ENCODE measurements around the gene ANKLE2. TPM values are rescaled to one million over a fixed set of nuclear protein-coding genes. Genes with fewer than 3 reads are reported as not detected.

ANKLE2 gene
- polyA plus RNA-seq, 1 donor (not counting 4 experiments of a cell fraction or from before 2014, with no cell fraction given), result 109 TPM

DNA sequence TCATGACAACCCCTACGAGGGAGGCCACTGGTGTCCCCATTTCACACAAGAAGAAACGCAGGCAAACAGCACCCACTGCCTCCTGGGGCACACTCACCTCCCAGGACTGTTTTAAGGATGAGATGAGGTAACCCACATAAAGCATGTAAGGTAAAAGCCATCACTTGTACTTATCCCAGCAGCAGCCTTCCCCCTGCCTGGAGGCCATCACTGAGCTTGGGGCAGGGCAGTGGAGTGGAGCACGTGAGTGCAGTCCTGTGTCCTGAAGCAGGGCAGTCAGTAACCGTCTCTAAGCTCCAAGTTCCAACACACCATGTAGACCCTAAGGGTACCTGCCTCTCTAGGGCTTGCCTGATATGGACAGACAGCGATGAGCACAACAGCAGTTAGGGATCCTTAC, 76.2 kb downstream of the ANKLE2 start:
- H3K4me1 ChIP-seq (ENCODE audit: control insufficient read depth, extremely low read depth, insufficient read depth, low read length), result no peaks in the 10 kb centered on the region
- H3K79me2 ChIP-seq (ENCODE audit: control insufficient read depth, insufficient read depth, low read length), result peaks cover 49% of the 10 kb centered on the region
- dilution Hi-C loops (cut with MboI; ENCODE audit: extremely low pct_ligation_motif_present, low sequenced_read_pairs), result no loop called here
- H3K9me3 ChIP-seq (ENCODE audit: control insufficient read depth, low read depth, low read length), result no peaks in the 10 kb centered on the region
- peaks cover 3% of the 10 kb centered on the region for H3K9me1 ChIP-seq (ENCODE audit: control insufficient read depth, extremely low read depth, insufficient read depth, low read length)
- no peak overlapping the region for H3K9ac ChIP-seq (ENCODE audit: control insufficient read depth, extremely low read depth, insufficient read depth, low read length)
- H4K20me1 ChIP-seq (ENCODE audit: control insufficient read depth, extremely low read depth, insufficient read depth, low read length), result no peaks in the 10 kb centered on the region
- TF ChIP-seq, protein P1, sequence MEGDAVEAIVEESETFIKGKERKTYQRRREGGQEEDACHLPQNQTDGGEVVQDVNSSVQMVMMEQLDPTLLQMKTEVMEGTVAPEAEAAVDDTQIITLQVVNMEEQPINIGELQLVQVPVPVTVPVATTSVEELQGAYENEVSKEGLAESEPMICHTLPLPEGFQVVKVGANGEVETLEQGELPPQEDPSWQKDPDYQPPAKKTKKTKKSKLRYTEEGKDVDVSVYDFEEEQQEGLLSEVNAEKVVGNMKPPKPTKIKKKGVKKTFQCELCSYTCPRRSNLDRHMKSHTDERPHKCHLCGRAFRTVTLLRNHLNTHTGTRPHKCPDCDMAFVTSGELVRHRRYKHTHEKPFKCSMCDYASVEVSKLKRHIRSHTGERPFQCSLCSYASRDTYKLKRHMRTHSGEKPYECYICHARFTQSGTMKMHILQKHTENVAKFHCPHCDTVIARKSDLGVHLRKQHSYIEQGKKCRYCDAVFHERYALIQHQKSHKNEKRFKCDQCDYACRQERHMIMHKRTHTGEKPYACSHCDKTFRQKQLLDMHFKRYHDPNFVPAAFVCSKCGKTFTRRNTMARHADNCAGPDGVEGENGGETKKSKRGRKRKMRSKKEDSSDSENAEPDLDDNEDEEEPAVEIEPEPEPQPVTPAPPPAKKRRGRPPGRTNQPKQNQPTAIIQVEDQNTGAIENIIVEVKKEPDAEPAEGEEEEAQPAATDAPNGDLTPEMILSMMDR (optimal IDR thresholded peaks at IDR 0.05 in 1 of 3, IDR thresholded peaks at IDR 0.05 in 1 of 3, conservative IDR thresholded peaks at IDR 0.05 in 1 of 3; ENCODE audit: extremely low read depth in 1 of 3, insufficient read depth in 2 of 3, low read length in 3 of 3), result no peak
- TF ChIP-seq EZH2 (IDR thresholded peaks at IDR 0.05; ENCODE audit: low read length), result no peak
- H2AFZ ChIP-seq (ENCODE audit: control insufficient read depth, low read length), result no peak overlapping the region
- DNase-seq (ENCODE audit: low read depth, low spot score) (no peak), FAIRE-seq (no peak)
- H3K4me2 ChIP-seq (ENCODE audit: control insufficient read depth, extremely low read depth, insufficient read depth, low read depth, low read length), result peak overlapping the region; percentile 27
- no peak overlapping the region for H3K4me3 ChIP-seq (ENCODE audit: control insufficient read depth in 2 of 3, extremely low read depth in 1 of 3, insufficient read depth in 2 of 3, low read depth in 1 of 3, low read length in 3 of 3)
- no peak overlapping the region for H3K27ac ChIP-seq (ENCODE audit: control insufficient read depth, insufficient read depth, low read length)
- H3K27me3 ChIP-seq (ENCODE audit: control insufficient read depth, extremely low read depth, insufficient read depth, low read length), result no peaks in the 10 kb centered on the region
- peaks cover 1 to 7% of the 10 kb centered on the region in 2 experiments for H3K36me3 ChIP-seq (ENCODE audit: control insufficient read depth in 2 of 2, extremely low read depth in 1 of 2, insufficient read depth in 2 of 2, low read length in 2 of 2)

GRCh38 chr12:132677492-132677891, 84.1 kb downstream of the ANKLE2 start:
- DNase-seq (ENCODE audit: low read depth, low spot score) (no peak), FAIRE-seq (no peak)
- H3K4me1 ChIP-seq (ENCODE audit: control insufficient read depth, extremely low read depth, insufficient read depth, low read length), result no peaks in the 10 kb centered on the region
- H3K9me3 ChIP-seq (ENCODE audit: control insufficient read depth, low read depth, low read length), result no peaks in the 10 kb centered on the region
- no peak overlapping the region for H3K4me2 ChIP-seq (ENCODE audit: control insufficient read depth, extremely low read depth, insufficient read depth, low read depth, low read length)
- H3K9ac ChIP-seq (ENCODE audit: control insufficient read depth, extremely low read depth, insufficient read depth, low read length), result no peak overlapping the region
- no peak overlapping the region for H2AFZ ChIP-seq (ENCODE audit: control insufficient read depth, low read length)
- no peak for TF ChIP-seq EZH2 (IDR thresholded peaks at IDR 0.05; ENCODE audit: low read length)
- TF ChIP-seq, protein P1 (optimal IDR thresholded peaks at IDR 0.05 in 1 of 3, IDR thresholded peaks at IDR 0.05 in 1 of 3, conservative IDR thresholded peaks at IDR 0.05 in 1 of 3; ENCODE audit: extremely low read depth in 1 of 3, insufficient read depth in 2 of 3, low read length in 3 of 3), result no peak
- no peaks in the 10 kb centered on the region for H3K9me1 ChIP-seq (ENCODE audit: control insufficient read depth, extremely low read depth, insufficient read depth, low read length)
- H3K36me3 ChIP-seq (ENCODE audit: control insufficient read depth in 2 of 2, extremely low read depth in 1 of 2, insufficient read depth in 2 of 2, low read length in 2 of 2), result peaks cover 17 to 29% of the 10 kb centered on the region in 2 experiments
- peaks cover 3% of the 10 kb centered on the region for H4K20me1 ChIP-seq (ENCODE audit: control insufficient read depth, extremely low read depth, insufficient read depth, low read length)
- H3K27ac ChIP-seq (ENCODE audit: control insufficient read depth, insufficient read depth, low read length), result no peak overlapping the region
- H3K27me3 ChIP-seq (ENCODE audit: control insufficient read depth, extremely low read depth, insufficient read depth, low read length), result no peaks in the 10 kb centered on the region
- no peak overlapping the region for H3K4me3 ChIP-seq (ENCODE audit: control insufficient read depth in 2 of 3, extremely low read depth in 1 of 3, insufficient read depth in 2 of 3, low read depth in 1 of 3, low read length in 3 of 3)
- dilution Hi-C loops (cut with MboI; ENCODE audit: extremely low pct_ligation_motif_present, low sequenced_read_pairs), result no loop called here
- H3K79me2 ChIP-seq (ENCODE audit: control insufficient read depth, insufficient read depth, low read length), result peaks cover 26% of the 10 kb centered on the region

Data from keratinocyte (primary cell).